CD1c-positive myeloid dendritic cell (primary cell): Measurements from ENCODE around the gene EXD3.
A peak's percentile ranks its signal among the peaks of the same experiment; 100 is the strongest.

Experiments
- DNase-seq: peaks from one replicate; pipeline ENCODE4 v3.0.0-alpha.2; 2016; ENCODE audit errors: extremely low spot score

EXD3 gene

DNA sequence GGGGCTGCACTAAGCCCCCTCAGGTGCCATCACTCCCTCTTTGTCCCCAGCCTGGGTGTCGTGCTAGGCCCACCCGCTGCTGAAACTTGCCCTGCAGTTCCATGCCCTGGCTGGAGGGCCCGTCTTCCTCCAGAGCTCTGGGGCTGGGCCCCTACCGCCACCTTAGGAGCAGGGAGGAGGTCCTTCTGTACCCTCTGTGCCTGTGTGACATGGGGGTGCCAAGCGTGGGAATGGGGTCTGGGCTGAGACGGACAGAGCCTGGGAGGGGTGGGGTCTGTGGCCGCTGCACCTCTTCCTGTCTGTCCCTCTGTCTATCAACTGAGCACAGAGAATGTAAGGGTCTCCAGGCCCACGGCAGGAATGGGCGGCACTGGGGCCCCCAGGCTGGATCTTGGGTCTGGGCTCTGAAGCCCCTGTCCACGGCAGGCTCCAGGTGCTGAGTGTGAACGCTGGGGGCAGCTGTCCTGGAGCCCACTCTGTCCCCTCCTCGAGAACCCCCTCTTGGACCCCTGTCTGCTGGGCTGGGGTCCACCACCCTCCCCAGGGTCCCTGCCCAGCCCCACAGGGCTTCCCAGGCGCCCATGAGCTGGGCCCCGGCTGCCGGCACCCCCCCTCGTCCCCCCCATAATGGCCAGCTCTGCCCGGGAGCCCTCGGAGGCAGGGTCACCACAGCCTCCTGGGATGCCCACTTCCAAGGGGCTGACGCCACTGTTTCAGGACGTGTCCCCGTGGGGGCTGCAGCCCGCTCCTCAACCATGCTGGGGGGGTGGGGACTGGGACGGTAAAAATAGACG lies 105.0 kb downstream of the EXD3 start:
- DNase-seq, result no peak

DNA sequence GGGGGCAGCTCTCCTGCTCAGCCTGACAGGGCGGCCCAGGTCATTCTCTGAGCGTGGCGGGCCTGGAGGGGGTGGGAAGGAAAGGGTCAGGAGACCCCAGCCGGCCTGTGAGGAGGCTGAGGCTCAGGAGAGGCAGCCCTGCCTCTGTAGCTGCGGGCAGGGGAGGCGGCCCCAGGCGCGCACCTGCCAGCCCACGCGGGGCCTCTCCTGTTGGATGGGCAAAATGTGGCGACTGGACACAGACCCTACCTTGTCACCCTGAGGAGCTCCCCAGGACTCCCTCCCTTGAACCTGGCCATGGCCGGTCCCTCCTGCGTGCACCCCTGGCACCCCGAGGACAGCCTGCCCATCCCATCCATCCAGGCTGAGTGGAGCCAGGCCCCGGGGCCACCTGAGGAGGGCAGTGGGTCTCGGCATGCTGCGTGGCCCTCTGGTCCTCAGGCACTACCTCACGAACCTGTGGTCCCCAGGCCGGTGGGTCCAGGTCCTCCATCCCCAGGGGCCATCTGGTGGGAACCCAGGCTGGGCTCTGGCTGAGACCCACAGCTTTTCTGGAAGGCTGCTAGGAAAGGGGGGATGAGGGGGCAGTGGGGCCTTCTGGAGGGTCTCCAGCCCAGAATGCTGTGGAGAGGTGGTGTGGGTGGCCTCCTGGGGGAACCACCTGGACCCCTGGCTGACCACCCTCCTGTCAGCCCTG lies 105.8 kb downstream of the EXD3 start:
- DNase-seq, result no peak

DNA sequence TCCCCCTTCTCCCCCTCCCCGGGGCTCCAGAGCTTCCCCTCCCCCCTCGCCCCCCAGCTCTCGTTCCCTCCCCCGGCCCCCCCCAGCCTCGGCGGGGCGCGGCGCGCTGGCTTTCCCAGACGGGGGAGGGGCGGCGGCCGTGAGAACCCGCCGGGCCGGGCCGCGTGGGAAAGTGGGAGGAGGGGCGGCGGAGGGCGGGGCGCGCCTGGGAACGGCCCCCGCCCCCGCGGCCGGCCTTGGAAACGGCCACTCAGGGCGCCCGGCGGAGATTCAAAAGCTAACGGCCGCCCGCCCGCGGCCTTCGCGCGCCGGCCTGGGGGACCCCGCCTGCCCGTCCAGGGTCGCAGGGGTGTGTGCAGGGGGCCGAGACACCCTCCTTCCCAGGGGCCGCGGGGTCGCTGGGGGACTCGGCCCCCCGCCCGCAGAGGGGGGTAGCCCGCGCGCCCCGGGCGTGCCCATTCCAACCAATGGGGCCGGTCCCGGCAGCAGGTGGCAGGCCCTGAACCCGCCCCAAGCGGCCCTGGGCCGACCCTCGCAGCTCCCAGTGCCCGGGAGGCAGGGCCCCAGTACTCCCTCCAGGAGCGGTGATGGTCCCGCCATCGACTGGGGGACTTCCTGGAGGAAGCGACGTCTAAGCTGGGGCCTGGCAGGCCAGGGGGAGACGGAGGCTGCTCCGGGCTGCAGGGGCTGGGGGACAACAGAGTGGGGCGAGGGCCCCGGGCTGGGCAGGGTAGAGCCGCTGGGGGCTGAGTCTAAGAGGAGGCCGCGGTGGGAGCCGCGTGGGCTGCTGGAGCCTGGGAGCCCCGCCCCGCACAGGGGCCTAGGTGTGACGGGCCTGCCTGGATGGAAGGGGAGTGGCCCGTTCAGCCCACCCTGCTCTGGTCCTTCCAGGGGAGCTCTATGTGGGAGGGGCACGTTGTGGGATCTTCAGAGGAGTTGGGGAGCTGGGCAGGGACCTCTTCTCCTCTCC lies 106.7 kb downstream of the EXD3 start:
- peak; percentile 29 for DNase-seq

DNA sequence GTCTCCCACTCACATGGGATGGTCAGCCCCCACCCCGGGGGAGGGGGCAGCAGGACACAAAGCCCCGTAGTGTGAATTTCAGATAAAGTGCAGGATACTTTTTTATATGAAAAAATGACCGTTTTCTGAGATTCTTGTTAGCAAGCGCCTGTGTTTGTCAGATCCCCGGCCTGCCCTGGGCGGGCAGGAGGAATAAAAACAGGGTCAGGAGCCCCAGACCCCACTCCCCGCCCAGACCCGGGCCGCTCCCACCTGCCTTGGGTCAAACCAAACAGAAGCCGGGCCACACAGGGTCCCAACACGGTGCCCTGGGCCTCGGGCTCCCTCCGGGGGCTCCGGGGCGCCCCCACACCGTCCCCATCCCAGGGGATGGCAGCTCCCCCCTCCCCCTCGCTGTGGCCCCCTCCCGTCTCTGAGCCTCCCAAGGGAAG lies 107.4 kb downstream of the EXD3 start:
- DNase-seq, result no peak

DNA sequence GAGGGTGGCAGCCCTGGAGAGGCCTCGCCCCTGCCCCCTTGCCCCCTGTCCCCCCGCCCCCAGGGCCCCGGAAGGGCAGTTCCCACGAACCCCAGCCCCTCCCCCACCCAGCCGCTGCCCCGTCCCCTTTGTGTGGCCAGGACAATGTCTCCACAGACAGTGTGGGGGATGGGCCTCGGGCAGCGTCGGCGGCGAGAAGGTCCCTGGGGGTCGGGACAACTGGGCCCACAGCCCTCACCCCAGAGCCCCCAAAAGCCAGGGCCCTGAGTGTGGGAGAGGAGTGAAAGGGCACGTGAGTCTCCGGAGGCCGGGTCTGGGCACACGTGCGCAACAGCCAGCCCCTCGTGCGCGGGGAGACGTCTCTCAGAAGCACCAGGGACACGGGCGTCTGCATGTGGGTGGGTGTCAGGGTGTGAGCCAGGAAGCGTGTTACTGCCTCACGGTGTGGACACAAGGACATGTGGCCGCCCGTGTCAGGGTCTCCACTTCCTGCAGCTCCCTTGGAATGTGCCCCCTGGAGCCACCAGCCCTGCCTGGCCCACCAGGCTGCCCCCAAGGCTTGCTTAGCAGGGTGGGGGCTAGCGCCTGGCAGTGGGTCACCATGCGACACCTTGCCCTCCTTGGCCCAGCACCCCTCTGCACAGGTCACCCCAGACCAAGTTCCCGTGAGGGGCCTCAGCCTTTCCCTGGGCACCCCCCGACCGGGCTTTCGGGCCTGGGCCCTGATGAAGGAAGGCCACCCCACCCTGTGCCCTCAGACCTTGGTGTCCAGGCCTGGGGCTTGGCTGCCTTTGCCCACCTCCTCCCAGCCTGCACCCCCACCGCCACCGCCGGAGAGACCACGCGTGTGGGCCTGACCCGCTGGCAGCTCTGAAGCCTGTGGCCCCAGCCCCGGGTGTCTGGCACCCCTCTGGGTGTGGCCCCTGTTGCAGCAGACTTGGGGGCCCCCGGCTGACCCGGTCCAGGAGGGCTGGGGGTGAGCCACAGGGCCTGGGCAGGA lies 108.1 kb downstream of the EXD3 start:
- DNase-seq, result no peak

DNA sequence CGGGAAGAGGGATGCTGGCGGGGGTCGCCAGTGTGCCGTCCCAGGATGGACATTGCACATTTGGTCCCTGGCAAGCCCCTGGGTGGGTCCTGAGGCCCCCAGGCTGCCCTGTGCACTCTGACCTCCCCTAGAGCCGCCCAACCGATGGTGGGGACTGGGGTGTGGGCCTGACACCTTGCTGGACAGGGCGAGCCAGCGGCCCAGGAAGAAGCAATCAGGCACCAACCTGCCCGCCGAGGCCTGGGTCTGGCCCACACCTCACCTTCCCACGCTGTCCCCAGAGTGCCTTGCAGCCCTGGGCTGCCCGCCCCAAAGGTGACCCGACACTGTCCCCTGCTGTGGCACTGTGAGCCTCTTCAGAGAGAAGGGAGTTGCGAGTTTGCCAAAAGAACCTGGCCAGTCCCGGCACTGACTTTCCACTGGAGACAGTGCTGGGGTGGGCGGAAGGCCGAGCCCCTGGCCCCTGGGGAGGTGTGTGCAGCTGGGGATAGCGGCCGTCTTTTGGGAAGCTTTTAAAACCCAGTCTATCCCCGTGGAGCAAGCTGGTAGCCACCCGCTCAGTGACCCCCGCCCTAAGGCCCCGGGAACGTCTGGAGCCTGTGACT lies 108.9 kb downstream of the EXD3 start:
- no peak for DNase-seq

DNA sequence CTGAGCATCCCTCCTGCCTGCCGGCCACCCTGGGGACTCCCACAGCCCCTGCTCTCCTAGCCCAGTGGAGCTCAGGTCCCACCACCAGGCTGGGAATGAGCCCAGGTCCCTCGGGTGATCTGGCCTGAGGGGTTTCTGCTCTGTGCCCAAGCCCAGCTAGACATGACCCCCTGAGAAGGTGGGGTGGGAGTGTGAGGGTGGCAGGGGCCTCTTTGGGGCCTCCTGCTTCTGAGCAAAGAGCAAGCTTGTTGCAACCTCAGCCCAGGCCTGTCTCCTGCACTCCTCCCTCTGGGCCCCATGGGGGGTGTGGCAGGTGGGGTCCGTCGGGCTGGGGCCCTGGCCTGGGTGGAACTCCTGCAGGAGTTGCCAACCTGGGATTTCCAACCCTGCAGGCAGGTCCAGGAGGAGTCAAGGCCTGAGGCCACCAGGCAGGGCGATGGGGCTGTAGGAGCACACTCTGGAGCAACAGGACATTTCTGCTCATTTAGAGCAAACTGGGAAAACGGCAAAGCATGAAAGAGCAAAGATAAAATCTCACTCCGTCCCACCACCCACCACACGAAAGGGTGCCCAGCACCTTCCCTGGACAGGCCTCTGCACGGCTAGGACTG lies 109.5 kb downstream of the EXD3 start:
- DNase-seq, result no peak

DNA sequence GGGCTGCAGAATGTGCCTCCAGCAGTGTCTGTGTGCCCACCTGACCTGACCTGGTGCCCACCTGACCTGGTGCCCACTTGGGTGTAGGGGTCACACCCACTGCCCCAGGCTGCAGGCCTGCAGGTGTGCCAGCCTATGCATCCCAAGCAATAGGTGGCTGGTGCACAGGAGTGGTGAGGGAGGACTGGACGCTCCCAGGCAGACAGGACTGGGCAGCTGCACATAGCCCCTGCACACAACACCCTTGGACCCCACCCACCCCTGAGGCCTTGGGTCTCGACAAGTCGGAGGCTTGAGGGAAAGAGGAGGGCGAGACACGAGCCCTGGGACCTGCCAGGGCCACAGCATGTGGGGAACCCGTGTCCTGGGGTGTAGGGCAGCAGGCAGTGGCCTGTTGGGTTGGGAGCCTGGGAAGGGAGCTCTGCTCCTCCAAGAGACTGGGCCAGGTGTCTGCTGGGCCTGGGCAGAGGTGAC lies 110.1 kb downstream of the EXD3 start:
- DNase-seq, result no peak

DNA sequence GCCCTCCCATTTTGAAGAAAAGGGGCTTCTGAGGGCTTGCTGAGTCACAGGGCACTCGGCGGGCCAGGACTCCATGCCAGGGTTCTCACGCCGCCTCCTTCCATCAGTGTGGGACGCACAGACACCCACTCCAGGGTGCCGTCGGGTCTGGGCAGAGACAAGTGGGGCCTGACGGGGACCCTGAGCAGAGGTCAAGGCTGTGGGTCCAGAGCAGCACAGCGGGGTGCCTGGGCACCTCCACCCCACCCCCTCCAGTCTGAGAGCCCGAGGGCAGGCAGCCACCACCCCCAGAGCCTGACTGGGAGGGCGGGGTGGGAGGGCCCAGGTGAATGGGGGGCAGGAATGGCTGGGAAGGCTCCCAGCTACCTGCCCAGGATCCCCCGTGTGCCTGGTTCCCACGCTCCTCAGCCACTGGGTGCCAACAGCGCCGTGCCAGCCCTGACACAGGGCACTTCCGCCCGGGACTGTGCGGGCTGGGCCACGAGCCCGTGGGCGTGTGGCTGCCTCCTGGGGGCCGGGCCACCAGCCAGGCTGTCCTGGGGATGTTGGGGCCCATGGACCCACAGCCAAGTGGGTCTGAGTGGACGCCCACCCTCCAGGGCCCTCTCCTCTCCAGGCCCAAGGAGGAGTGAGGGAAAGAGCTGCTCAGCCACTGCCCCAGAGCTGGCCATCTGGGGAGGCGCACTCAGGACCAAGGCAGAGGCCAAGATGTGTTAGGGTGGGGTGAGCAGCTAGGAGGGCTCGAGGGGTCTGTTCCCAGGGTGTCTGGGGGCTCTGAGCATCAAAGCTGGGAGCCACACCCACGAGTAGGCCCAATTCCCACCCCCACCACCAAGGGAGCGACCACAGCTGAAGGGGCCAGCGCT lies 110.7 kb downstream of the EXD3 start:
- DNase-seq, result no peak

DNA sequence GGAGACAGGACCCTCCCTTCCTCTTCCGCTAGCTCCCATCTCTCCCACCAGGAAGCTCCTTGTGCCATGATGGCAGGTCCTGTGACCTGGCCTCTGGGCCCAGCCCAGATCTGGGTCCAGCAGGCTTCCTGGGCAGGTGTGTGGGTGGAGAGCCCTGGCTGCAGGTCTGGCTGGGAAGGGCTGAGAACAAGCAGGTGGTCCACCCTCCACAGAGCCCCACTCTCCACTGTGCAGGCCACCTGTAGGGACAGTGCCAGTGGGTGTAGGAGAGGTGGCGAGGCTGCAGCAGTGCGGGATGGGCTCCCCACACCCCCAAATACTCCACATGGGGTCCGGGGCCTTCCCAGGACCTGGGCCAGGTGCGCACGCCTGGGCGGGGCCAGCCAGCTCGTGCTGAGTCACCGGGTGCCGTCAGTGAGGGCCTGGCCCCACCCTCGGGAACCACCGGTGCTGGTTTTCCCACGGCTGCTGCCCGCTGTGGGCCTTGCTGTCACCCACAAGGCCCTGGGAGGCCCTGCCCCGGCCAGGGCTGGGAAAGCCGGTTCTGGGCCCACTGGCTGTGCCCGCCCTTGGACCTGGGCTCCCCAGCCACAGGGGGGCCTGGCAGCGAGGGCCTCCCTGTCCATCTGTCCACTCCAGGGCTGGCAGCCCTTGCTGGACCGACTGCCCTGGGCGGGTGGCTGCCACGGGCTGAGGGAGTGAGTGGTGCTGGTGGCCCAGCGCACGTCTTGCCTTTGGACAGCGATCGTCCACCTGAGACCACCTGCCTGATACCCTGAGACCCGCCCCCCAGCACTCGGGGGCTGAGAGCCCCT lies 111.6 kb downstream of the EXD3 start:
- no peak for DNase-seq

DNA sequence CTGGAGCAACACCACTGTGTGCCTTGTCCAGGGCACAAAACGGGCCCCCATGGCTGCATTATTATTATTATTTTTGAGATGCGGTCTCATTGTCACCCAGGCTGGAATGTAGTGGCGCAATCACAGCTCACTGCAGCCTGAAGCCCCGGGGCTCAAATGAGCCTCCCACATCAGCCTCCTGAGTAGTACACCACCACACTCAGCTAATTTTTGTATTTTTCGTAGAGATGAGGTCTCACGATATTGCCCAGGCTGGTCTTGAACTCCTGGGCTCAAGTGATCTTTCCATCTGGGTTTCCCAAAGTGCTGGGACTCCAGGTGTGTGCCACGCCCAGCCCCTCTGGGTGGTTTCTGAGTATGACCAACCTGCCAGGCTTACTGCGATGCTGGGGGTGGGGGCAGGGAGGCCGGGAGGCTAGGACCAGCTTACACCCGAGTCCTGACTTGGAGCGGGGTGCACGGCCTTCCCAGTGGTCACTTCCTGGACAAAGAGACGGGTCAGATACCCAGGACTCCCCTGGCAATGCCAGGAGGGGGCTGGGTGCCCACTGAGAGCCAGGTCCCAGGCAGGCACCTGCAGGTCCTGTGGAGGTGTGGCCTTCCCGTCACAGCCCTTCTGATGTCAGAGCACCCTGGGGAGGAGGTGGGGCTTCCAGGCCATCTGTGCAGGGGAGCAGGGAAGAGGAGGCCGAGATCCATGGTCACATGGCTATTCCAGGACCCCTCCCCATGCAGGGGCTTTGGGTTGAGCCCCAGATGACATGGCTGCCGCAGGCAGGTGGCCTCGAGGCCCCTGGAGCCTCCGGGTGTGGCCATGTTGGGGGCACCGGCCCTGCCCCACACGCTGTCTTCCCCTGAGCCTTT lies 112.5 kb downstream of the EXD3 start:
- DNase-seq, result no peak

DNA sequence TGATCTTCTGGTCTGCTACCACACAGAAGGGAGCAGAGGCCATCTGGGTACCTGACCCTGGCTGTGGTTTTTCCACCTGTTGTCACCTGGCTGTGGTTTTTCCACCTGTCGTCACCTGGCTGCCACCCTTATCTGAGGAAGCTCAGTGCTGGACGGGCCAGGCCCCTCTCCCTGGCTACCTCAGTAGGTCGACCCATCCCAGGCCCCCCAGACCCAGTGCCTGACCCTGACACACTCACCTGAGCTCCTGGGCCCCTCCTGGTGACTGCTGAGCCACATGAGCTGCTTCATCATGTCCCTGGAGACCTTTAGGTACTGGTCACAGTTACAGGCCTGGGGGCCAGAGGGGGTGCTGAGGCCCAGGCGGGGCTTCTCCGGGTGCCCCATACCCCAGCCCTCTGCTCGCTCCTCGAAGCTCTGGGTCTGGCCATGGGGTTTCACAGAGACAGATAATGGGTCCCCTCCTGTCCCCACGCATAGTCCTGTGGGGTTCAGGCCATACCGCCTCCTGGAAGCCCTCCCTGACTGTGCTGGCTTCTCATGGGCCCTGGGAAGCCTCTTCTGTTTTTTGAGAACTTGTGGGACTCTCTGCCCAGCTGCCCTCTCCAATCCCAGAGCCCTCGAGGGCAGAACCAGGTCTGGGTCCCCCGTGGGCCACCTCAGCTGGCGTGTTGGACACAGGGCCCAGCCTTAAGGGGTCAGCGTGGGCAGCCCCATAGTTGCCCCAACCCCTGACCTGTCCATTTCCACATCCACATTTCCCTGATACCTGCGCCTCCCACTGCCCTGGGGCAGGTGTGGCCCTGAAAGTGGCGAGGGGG lies 113.4 kb downstream of the EXD3 start:
- DNase-seq, result no peak

DNA sequence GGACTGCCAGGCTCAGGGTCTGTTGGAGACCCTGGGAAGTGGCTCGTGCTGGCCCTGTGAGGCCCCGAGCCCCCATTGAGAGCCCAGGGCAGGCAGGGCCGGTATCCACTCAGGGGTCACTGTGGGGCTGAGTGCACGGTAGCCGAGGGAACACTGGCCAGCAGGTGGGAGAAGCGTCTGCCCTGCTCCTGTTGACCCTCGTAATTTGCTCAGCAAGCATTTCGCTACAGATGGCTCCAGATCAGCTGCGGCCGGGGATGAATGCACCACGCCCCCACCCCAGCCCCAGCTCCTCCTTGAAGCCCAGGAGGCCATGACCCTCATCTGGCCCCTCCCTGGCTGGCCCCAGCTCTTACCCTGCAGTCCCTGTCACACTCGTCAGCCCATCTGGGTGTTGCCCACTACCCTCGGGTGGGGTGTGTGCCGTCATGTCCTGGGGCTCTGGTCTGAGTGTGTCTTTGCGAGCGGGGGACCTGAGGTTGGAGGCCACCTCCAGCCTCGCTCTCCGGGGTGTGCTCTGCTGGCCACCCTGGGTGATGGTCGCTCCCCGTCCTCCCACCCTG lies 114.8 kb downstream of the EXD3 start:
- no peak for DNase-seq

DNA sequence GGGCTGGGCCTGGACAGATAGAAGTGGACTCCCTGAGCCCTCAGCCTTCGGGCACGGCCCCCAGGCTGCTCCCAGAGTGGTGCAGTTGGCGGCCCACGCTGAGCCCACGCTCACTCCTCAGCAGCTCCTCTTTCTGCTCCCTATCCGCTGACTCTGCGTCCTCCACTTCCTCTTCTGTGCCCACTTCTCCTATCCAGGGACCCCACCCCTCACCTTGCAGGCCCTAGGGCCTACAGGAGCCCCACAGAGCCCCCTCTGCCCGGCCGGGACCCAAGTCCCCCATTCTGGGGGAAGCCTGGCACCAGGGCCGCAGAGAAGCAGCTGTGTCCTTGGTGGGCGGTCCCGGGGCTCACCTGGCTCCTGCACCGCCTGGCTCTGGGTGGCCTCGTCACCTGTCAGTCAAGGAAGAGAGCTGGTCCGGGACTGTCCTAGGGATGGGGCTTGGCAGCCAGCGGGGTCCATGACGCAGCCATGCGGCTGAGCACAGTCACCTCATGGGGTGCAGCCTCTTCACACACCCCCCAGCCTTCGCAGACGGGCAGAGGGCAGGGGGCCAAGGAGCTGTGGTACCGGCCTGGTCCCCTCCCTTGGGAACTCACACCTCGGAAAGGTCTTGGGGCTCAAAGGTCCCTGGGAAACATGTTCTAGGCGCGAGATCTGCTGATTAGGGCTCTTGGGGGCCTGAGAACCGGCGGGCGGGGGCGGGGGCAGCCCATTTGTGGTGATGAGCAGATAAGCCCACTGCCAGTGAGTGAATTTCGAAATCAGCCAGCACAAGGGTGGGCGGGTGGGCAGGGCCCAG lies 115.5 kb downstream of the EXD3 start:
- peak; percentile 66 for DNase-seq

DNA sequence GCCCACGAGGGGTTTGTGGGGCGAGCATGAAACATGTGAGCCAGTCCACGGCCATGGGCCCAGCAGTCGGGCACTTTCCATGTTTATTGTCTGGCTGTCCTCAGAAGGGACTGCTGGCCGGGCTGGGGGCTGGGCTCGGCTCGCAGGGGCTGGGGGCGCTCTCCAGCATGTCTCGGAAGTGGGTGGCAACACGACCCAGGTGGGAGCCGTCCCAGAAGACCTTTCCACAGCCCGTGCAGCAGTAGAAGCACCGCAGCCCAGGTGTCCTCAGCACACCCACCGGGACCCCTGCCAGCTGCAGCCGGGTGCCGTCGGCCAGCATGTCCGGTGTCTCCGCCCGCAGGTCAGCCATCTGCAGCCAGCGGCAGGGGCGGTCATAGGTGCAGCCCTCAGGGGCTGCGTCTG lies 116.1 kb downstream of the EXD3 start:
- DNase-seq, result no peak
